ENCODE results near the gene APOBEC2.

Gene APOBEC2

DNA sequence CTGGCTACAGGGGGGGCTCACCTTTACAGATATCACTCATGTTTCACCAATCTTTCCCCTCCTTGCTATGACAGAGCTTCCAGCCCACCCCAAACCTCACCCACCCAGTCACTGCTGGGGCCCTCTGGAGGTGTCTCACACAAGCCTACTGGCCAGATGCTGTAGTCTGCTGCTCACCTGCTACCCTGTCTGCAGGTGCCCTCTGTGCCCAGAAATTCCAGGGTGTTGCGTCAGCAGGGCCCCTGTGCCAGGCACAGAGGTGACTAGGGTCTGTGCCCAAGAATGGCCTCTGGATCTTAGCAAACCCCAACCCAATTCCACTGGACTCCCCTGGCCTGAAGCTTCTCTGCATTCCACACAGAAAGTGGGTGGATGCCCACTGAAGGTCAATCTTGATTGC lies 35.3 kb upstream of the APOBEC2 start:
- TF ChIP-seq, protein P1, sequence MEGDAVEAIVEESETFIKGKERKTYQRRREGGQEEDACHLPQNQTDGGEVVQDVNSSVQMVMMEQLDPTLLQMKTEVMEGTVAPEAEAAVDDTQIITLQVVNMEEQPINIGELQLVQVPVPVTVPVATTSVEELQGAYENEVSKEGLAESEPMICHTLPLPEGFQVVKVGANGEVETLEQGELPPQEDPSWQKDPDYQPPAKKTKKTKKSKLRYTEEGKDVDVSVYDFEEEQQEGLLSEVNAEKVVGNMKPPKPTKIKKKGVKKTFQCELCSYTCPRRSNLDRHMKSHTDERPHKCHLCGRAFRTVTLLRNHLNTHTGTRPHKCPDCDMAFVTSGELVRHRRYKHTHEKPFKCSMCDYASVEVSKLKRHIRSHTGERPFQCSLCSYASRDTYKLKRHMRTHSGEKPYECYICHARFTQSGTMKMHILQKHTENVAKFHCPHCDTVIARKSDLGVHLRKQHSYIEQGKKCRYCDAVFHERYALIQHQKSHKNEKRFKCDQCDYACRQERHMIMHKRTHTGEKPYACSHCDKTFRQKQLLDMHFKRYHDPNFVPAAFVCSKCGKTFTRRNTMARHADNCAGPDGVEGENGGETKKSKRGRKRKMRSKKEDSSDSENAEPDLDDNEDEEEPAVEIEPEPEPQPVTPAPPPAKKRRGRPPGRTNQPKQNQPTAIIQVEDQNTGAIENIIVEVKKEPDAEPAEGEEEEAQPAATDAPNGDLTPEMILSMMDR (conservative IDR thresholded peaks at IDR 0.05), result no peak
- no peak for TF ChIP-seq ZFX (IDR thresholded peaks at IDR 0.05)

DNA sequence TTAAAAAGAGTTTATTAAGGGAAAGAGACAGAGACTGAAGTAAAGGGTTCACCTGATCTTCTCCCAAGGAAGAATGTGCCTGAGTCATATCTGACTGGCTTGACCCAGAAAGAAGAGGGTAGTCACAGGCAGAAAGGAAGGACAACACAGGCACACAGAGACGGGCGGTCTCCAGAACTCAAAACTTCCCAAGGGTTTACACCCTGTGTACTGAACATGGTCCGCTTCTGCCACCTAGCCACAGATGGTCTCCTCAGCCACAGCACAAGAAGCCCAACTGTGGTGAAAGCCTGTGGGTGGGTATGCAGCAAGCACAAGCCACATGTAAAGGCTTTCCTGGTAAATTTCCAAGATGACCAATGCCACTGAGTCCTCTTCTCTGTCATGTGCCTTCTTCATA lies 31.2 kb upstream of the APOBEC2 start:
- TF ChIP-seq ZFX (IDR thresholded peaks at IDR 0.05), result no peak
- TF ChIP-seq, protein P1 (conservative IDR thresholded peaks at IDR 0.05), result peak; percentile 53
- peak overlapping the region; percentile 62 for H3K27ac ChIP-seq

More for the DNA sequence above, 35.3 kb upstream of the APOBEC2 start:
- no peak overlapping the region; the same call in 1 of the 2 replicates for H3K27ac ChIP-seq

DNA sequence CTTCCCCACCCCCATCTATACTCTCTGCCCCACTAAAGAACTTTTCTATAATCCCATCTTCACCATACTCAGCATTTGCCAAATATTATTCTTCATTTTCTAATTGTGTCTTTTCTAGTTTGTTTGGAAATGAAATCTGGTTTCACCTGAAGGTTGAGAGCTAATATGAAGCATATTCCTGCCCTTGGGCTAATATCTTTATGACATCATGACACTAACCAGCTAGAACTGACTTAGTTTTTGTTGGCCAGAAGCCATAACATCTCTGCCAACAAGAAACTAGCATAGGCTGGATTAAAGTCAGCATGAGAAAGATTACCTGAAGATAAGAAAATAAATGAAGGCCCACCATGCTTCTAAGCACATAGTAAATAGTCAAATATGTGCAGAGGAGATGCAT lies 30.7 kb upstream of the APOBEC2 start:
- no peak for TF ChIP-seq ZFX (IDR thresholded peaks at IDR 0.05)
- TF ChIP-seq, protein P1 (conservative IDR thresholded peaks at IDR 0.05), result peak; percentile 33; the same call in 1 of the 2 replicates
- peak overlapping the region; percentile 62 for H3K27ac ChIP-seq

DNA sequence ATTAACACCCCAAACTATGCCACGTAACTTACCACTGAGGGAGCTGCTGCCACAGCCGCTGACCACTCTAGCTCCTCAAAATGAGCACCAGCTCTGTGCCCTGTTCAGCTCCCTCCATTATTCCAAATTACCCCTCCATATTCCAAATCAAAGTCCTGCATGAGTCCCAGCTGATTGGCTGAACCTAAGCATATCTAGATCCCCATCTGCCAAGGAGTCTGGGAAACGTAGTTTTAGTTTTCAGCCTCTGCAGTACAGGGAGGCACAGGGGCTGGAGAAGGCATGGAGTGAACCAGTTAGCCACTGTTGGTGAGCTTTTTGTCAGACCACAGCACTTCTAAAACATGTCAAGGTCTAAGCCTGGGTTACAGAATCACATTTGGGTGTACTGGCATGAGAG lies 29.9 kb upstream of the APOBEC2 start:
- H3K27ac ChIP-seq, result no peak overlapping the region
- TF ChIP-seq, protein P1 (conservative IDR thresholded peaks at IDR 0.05), result no peak
- no peak for TF ChIP-seq ZFX (IDR thresholded peaks at IDR 0.05)

DNA sequence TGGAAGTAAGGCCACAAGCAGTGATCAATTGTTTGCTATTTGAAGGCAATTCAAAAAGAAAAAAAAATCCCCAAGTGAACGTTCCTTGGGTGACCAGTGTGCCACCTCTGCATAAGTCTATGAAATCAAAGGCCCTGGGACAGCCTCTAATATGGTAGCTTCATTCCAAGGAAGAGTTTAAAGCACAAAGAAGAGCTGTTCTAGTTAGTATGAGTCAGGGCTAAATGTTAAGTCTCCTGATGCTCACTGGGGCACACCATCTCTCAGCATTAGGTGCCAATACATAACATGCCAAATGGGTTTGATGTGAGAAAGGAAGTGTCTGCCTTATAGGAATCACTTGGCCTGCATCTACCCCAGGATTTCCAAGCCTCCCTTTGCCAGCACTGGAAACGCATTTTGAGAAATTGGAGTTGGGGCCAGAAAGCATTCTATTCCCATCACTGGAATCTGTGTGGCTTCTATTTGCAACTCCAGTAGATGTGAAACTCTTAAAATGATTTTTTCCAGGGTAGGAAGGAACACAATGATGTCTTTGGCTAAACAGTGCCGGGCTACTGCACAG lies 27.0 kb upstream of the APOBEC2 start:
- no peak for TF ChIP-seq ZFX (IDR thresholded peaks at IDR 0.05)
- TF ChIP-seq, protein P1 (conservative IDR thresholded peaks at IDR 0.05), result no peak
- H3K27ac ChIP-seq, result no peak overlapping the region

DNA sequence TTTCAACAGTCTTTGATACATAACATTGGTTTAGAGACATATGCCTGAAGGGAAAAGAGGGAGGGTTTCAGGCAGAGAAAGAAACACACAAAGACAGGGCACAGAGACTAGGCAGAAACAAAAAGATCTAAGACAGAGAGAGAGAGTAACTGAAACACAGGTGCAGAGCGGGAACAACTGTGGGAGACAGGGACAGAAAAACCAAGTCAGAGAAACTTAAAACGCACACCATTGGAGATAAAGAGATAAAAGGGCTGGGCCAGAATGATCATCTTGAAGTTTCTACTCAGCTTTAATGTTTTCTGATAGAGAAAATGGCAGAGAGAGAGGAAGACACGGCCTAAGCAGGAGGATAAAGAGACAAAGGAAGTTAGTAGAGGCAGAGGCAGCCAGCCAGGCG lies 25.8 kb upstream of the APOBEC2 start:
- TF ChIP-seq ZFX (IDR thresholded peaks at IDR 0.05), result no peak
- TF ChIP-seq, protein P1 (conservative IDR thresholded peaks at IDR 0.05), result no peak
- H3K27ac ChIP-seq, result peak overlapping the region; percentile 7; the same call in 1 of the 2 replicates

DNA sequence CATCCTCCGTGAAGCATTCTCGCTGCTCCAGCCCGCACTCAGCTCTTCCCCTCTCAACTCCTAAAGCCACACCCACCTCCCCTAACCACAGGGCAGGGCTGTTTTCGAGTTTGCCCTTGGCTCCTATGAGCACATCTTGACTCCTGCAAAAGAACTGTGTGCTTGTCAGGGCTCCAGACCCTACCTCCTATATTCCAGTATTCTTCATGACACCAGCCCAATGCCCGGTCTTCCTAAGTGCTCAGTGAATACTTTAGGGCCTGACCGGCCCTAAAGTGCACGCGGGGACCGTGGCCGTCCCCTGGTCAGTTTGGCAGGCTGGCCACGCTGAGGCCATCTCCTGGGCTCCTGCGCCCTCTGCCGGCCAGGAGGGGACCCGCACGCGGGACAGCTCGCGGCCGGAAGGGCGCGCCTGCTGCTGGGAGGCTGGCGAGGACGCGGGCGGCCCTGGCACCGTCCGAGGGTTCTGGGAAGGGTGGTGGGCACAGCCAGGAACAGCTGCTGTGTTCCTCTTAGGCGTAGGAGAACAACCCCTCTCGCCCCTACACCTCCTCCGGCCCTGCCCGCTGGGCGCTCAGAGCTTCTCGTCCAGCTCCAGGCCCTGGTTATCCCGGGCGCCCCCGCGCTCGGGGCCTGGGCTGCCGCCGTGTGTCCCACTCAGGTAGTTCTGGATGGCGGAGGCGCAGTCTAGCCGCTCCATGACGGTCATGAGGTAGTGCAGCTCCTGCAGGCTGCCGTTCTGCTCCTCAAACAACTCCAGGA lies 25.0 kb upstream of the APOBEC2 start:
- TF ChIP-seq, protein P1 (conservative IDR thresholded peaks at IDR 0.05), result peak; percentile 98
- no peak for TF ChIP-seq ZFX (IDR thresholded peaks at IDR 0.05)
- H3K27ac ChIP-seq, result peak overlapping the region; percentile 7; the same call in 1 of the 2 replicates
